Neural cell (in vitro differentiated cells): ENCODE data around the gene PIGK.

Source experiments
- EP300 ChIP-seq: fragments of 450-650 bp; conservative IDR thresholded peaks from 2 replicates; pipeline ENCODE4 v1.6.1; 2014; ENCODE audit warnings: antibody characterized with exemption, mild to moderate bottlenecking, moderate library complexity; ENCODE audit not compliant: poor library complexity, severe bottlenecking
- EZH2 ChIP-seq: fragments of 200-600, 300-800 bp; shearing (Covaris generic), sonication (generic); IDR thresholded peaks from 2 replicates; pipeline ENCODE4 v1.6.1; 2014; ENCODE audit warnings: antibody characterized with exemption, low read length, borderline replicate concordance, mild to moderate bottlenecking; ENCODE audit not compliant: insufficient read depth, poor library complexity, severe bottlenecking
- MXI1 ChIP-seq: fragments of 450-650 bp; conservative IDR thresholded peaks from 2 replicates; pipeline ENCODE4 v1.6.1; 2014; ENCODE audit warnings: antibody characterized with exemption, mild to moderate bottlenecking; ENCODE audit not compliant: poor library complexity, severe bottlenecking
- POLR2AphosphoS5 ChIP-seq: IDR thresholded peaks from 2 replicates; pipeline ENCODE4 v1.6.1; 2012
- RAD21 ChIP-seq: fragments of 450-650 bp; conservative IDR thresholded peaks from 2 replicates; pipeline ENCODE4 v1.6.1; 2014; ENCODE audit warnings: antibody characterized with exemption, mild to moderate bottlenecking, moderate library complexity
- REST ChIP-seq: IDR thresholded peaks from 2 replicates; pipeline ENCODE4 v1.6.1; 2012; ENCODE audit warnings: borderline replicate concordance
- TAF1 ChIP-seq: IDR thresholded peaks from 2 replicates; pipeline ENCODE4 v1.6.1; 2012; ENCODE audit warnings: low read depth
- TF ChIP-seq, protein P1 (sequence below): fragments of 450-650 bp; IDR thresholded peaks from 2 replicates; pipeline ENCODE4 v1.5.1; 2014; ENCODE audit warnings: antibody characterized with exemption, mild to moderate bottlenecking, moderate library complexity; ENCODE audit not compliant: poor library complexity, severe bottlenecking

DNA sequence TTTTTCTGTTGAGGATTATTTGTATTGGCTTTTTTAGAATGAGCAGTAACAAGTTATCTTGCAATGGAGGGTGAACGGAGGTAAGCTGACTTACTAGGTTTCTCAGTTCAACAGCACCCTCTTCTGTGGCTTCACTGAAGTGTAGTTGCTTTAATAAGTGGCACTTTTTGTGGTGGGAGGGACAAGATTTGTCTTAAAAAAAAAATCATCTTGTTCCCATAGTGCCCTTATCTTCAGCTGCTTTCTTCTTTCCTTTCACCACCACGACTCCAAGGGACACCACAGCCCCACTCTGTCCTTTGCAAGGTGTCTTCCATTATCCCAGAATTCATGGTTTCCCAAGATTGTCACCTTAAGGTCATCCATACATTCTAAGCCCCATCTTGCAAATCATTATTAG lies 92.9 kb downstream of the PIGK start:
- TF ChIP-seq, protein P1, sequence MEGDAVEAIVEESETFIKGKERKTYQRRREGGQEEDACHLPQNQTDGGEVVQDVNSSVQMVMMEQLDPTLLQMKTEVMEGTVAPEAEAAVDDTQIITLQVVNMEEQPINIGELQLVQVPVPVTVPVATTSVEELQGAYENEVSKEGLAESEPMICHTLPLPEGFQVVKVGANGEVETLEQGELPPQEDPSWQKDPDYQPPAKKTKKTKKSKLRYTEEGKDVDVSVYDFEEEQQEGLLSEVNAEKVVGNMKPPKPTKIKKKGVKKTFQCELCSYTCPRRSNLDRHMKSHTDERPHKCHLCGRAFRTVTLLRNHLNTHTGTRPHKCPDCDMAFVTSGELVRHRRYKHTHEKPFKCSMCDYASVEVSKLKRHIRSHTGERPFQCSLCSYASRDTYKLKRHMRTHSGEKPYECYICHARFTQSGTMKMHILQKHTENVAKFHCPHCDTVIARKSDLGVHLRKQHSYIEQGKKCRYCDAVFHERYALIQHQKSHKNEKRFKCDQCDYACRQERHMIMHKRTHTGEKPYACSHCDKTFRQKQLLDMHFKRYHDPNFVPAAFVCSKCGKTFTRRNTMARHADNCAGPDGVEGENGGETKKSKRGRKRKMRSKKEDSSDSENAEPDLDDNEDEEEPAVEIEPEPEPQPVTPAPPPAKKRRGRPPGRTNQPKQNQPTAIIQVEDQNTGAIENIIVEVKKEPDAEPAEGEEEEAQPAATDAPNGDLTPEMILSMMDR: peak; percentile 93
- TF ChIP-seq EZH2: no peak
- TF ChIP-seq POLR2AphosphoS5: no peak
- no peak for TF ChIP-seq EP300
- TF ChIP-seq TAF1: no peak
- no peak for TF ChIP-seq REST
- peak; percentile 98 for TF ChIP-seq RAD21
- TF ChIP-seq MXI1: no peak
